ENCODE measurements around the gene XXYLT1. TPM values are rescaled to one million over a fixed set of nuclear protein-coding genes. Genes with fewer than 3 reads are reported as not detected.
A peak's percentile ranks its signal among the peaks of the same experiment; 100 is the strongest.
"Not testable (repeated sequence)": the region's sequence is repeated elsewhere in the genome, so short reads cannot be mapped to it uniquely, and the experiment has no call there.

Gene XXYLT1, protein sequence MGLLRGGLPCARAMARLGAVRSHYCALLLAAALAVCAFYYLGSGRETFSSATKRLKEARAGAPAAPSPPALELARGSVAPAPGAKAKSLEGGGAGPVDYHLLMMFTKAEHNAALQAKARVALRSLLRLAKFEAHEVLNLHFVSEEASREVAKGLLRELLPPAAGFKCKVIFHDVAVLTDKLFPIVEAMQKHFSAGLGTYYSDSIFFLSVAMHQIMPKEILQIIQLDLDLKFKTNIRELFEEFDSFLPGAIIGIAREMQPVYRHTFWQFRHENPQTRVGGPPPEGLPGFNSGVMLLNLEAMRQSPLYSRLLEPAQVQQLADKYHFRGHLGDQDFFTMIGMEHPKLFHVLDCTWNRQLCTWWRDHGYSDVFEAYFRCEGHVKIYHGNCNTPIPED
- 29.4 TPM for total RNA-seq

GRCh38 chr3:195270817-195271409 is at the start of gene XXYLT1:
TSS of gene XXYLT1 (minus strand) at chr3:195271159. CDS start at chr3:195271058, 101 bp downstream.
- peak; percentile 85 to 93 (median 86) for DNase-seq (ENCODE audit: low read depth in 2 of 3, low spot score in 2 of 3)

GRCh38 chr3:195319060-195319459 is 48.1 kb upstream of the XXYLT1 start:
- no peak for DNase-seq (ENCODE audit: low read depth in 2 of 3, low spot score in 2 of 3)

DNA sequence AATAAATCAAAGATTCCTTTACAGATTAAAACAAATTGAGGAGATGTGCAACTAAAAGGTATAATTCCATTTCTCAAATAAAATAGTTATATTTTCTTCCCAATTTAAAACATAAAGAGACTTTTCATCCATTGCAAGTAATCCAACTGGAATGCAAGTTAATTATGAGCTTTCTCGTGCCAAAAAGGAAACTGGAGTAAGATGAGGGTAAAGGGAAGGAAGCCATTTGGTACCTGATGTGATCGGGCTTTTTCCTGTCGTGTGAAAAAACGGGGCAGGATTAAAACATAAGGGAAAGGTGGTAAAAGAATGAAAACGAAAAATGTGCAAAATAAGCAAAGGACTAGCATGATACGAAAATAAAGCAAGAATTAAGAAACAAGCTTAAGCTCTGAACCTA is 41.8 kb upstream of the XXYLT1 start:
- no peak for DNase-seq (ENCODE audit: low read depth in 2 of 3, low spot score in 2 of 3)

- no peak for DNase-seq (ENCODE audit: low read depth in 2 of 3, low spot score in 2 of 3)
Measured at GRCh38 chr3:195307711-195308110, 36.8 kb upstream of the XXYLT1 start.

DNA sequence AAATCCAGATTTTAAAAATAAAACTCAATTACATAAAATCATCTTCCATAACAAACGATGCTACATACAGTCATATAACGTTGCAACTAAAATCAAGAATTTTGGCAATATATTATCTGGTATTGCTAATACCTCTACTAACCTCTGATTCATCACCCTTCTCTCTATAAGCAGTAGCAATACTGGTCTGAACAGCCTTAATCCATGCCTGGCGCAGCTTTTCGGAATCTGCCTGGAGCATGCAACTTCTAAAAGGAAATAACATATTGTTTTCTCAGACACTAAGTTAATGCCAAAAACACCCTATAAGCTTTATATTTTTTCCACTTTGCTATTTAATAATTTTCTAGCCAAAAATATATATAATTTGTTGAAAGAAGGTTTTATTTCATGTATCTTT is 35.4 kb upstream of the XXYLT1 start:
- no peak for DNase-seq (ENCODE audit: low read depth in 2 of 3, low spot score in 2 of 3)

DNA sequence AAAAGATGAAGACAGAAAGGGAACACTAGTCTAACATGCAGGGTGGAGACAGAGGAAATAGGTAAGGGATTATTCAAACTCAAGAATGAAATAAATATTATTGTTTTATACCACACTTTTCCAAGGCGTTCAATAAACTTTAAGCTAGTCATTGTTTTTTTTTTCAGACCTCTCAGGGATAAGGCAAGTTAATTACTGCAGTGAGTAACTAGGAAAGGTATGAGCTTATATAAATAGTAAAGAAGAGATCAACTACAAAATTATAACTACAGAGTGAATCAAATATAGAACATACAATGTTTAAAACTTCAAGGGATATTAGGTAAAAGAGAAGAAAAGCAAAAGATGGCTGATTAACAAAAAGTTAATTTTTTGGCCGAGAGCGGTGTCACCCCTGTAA is 31.5 kb upstream of the XXYLT1 start:
- DNase-seq (ENCODE audit: low read depth in 2 of 3, low spot score in 2 of 3): no peak

GRCh38 chr3:195297446-195297845 is 26.5 kb upstream of the XXYLT1 start:
- DNase-seq (ENCODE audit: low read depth in 2 of 3, low spot score in 2 of 3): no peak

DNA sequence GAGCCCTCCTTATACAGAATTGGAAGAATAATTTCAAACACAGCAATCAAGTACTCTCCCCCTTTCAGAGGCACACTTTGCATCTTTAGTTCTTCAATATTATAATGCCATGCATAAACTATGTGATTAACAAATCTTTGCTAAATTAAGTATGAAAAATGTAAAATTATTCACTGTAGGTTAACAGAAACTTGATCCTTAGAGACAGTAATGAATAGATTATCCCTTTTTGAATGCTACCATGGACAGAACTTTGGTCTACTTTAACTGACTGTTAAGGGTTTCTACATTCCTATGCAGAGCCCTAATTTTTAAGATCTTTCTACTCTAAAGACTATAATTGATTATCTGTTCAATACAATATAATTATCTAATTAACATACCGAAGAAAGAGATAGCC is 25.7 kb upstream of the XXYLT1 start:
- DNase-seq (ENCODE audit: low read depth in 2 of 3, low spot score in 2 of 3): no peak

DNA sequence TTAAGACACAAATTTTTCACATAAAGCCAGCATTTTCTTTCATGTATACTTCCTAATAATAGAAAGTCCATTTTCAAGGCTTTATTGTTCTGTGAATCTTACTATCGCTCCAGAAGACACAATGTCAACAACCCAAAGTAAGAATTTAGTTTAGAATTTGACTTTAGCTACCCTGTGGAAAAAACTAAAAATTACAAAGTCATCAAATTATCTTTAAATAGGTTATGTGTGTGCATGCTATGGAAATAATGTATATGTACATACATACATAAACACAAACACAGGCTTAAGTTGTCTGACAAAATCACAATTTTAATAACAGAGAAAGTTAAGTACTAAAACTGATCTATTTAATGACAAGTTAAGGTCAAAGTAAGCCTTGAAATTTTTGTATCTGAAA is 20.2 kb upstream of the XXYLT1 start:
- DNase-seq (ENCODE audit: low read depth in 2 of 3, low spot score in 2 of 3): no peak

GRCh38 chr3:195290643-195291042 is 19.7 kb upstream of the XXYLT1 start:
- not testable (repeated sequence) for DNase-seq (ENCODE audit: low read depth in 2 of 3, low spot score in 2 of 3)

GRCh38 chr3:195286115-195286872 is 15.3 kb upstream of the XXYLT1 start:
- no peak for DNase-seq (ENCODE audit: low read depth in 2 of 3, low spot score in 2 of 3)

- no peak for DNase-seq (ENCODE audit: low read depth in 2 of 3, low spot score in 2 of 3)
Measured at GRCh38 chr3:195285372-195285771, 14.4 kb upstream of the XXYLT1 start.

- no peak for DNase-seq (ENCODE audit: low read depth in 2 of 3, low spot score in 2 of 3)
Measured at GRCh38 chr3:195284842-195285241, 13.9 kb upstream of the XXYLT1 start.

GRCh38 chr3:195282961-195283360 is 12.0 kb upstream of the XXYLT1 start:
- no peak for DNase-seq (ENCODE audit: low read depth in 2 of 3, low spot score in 2 of 3)

GRCh38 chr3:195274259-195274966 is 3.5 kb upstream of the XXYLT1 start:
- DNase-seq (ENCODE audit: low read depth in 2 of 3, low spot score in 2 of 3): no peak

GRCh38 chr3:195271410-195272243 is 668 bp upstream of the XXYLT1 start:
- peak; percentile 73 to 93 (median 89) for DNase-seq (ENCODE audit: low read depth in 2 of 3, low spot score in 2 of 3)

- peak in 2 of 3 donors; percentile 44 to 47 for DNase-seq (ENCODE audit: low read depth in 2 of 3, low spot score in 2 of 3)
Measured at GRCh38 chr3:195270079-195270816, 711 bp downstream of the XXYLT1 start.

DNA sequence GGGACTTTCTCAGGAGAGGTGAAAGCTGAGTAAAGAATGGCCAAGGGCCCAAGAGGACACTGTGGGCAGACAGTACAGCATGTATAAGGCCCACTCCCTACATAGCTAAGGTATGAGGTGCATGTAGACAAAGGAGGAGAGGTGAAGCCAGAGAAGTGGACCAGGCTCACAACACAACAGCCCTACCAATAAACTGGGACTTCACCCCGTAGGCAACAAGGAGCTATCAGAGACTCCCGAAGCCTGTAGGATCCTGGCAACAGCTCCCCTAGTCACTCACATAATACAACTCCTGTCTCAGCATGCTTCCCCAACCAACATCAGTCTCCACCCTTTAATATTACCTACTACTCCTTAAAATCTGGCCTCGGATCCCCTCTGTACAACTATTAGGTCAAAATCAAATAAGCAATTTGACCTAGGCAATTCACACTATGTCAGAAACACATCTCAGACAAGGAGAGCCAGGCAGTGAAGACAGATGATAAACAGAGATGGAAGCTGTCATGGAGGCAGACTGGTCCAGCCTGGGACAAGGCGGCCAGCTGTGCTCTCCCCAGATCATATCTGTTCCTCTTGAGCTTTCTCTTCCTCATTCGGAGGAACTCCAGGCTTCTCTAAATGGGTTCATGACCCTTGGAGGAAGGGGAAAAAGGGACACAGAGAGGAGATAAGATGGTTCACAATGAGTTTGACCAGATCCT is 1.4 kb downstream of the XXYLT1 start:
- no peak for DNase-seq (ENCODE audit: low read depth in 2 of 3, low spot score in 2 of 3)

All from hematopoietic multipotent progenitor cell (in vitro differentiated cells).